K562 (cell line): ENCODE data around the gene DBNDD1. TPM values are rescaled to one million over a fixed set of nuclear protein-coding genes. Genes with fewer than 3 reads are reported as not detected.

Experiments used
- ATF1 ChIP-seq, 2 experiments: fragments of 450-650 bp in 1 of 2; IDR thresholded peaks; 2 replicates each; pipeline ENCODE4 v1.6.1; 2016; ENCODE audit warnings: missing compliant biosample characterization in 1 of 2, missing genetic modification characterization in 1 of 2
- BRF1 ChIP-seq: IDR thresholded peaks from 3 replicates; pipeline ENCODE4 v1.6.1; 2011; ENCODE audit warnings: borderline replicate concordance, mild to moderate bottlenecking; ENCODE audit not compliant: insufficient read length; ENCODE audit errors: extremely low read depth
- E2F4 ChIP-seq: sonication (generic); formaldehyde crosslinking; IDR thresholded peaks from 2 replicates; pipeline ENCODE4 v1.8.0; 2022; ENCODE audit warnings: mild to moderate bottlenecking, low read depth, missing genetic modification reagents
- ELF1 ChIP-seq: fragments of 200-800 bp; sonication (Bioruptor generic); IDR thresholded peaks from 2 replicates; pipeline ENCODE4 v1.6.1; 2016; ENCODE audit warnings: missing genetic modification characterization, missing compliant biosample characterization
- JUN ChIP-seq, 2 experiments: sonication (generic) in 1 of 2; formaldehyde crosslinking in 1 of 2; IDR thresholded peaks; 2 replicates each; pipeline versions ENCODE4 v1.6.1 to v1.8.0; 2012 to 2022; ENCODE audit warnings: borderline replicate concordance in 2 of 2, mild to moderate bottlenecking in 2 of 2, improper control_type of control experiment in 1 of 2, low read depth in 1 of 2, low read length in 1 of 2, missing genetic modification reagents in 1 of 2
- LCOR ChIP-seq: sonication (generic); formaldehyde crosslinking; IDR thresholded peaks from 2 replicates; pipeline ENCODE4 v1.8.0; 2022; ENCODE audit warnings: mild to moderate bottlenecking, missing genetic modification reagents
- RB1 ChIP-seq: fragments of 450-650 bp; IDR thresholded peaks from 2 replicates; pipeline ENCODE4 v1.6.1; 2017; ENCODE audit warnings: low read depth, mild to moderate bottlenecking
- SNRNP70 ChIP-seq: fragments of 200-400 bp; formaldehyde crosslinking; optimal IDR thresholded peaks from 2 replicates; pipeline ENCODE3; 2017; ENCODE audit warnings: low read depth, low read length
- SRSF1 ChIP-seq: fragments of 200-400 bp; formaldehyde crosslinking; IDR thresholded peaks from 2 replicates; pipeline ENCODE4 v1.6.1; 2017; ENCODE audit warnings: mild to moderate bottlenecking, low read depth, low read length, moderate library complexity
- TCF15 ChIP-seq: fragments of 250-450 bp; sonication (Bioruptor Pico); IDR thresholded peaks from 2 replicates; pipeline ENCODE4 v1.8.0; 2022; ENCODE audit warnings: moderate library complexity, mild to moderate bottlenecking, inconsistent platforms
- ZBTB40 ChIP-seq, 2 experiments: fragments of 450-650 bp in 1 of 2; sonication (generic) in 1 of 2; formaldehyde crosslinking in 1 of 2; IDR thresholded peaks; 2 replicates each; pipeline versions ENCODE4 v1.7.1 to v1.9.0; 2016 to 2022; ENCODE audit warnings: inconsistent platforms in 1 of 2, mild to moderate bottlenecking in 1 of 2, missing genetic modification reagents in 1 of 2
- ZNF3 ChIP-seq: fragments of 250-450 bp; sonication (Bioruptor Pico); IDR thresholded peaks from 2 replicates; pipeline ENCODE4 v1.5.0; 2021; ENCODE audit warnings: mild to moderate bottlenecking, moderate library complexity
- ZNF395 ChIP-seq: fragments of 200-800 bp; sonication (Bioruptor generic); IDR thresholded peaks from 2 replicates; pipeline ENCODE4 v1.6.1; 2017; ENCODE audit warnings: missing genetic modification characterization, missing compliant biosample characterization
- polyA plus RNA-seq, 8 experiments: library from polyadenylated mRNA; depleted of rRNA in 4 of 8; stranded (reverse) in 5 of 8; unstranded in 3 of 8; fragments of >200 nt; fragmentation: Nextera tagmentation in 2 of 8; fragmentation: Illumina TruSeq in 1 of 8; extraction: Ambion mirVana in 2 of 8; extraction: Trizol in 1 of 8; gene quantifications; 2 replicates each; pipeline versions ENCODE4 v1.2.1 to v1.2.3, GENCODE V29; 2011 to 2014; ENCODE audit warnings: inconsistent platforms in 1 of 8, missing spikeins in 1 of 8
- total RNA-seq, 7 experiments: library from RNA; depleted of rRNA in 6 of 7; stranded (reverse); fragments of >200 nt in 6 of 7; fragmentation: Illumina TruSeq in 2 of 7; extraction: Trizol in 2 of 7; gene quantifications; 2 replicates each; pipeline versions ENCODE4 v1.2.1 to v1.2.3, GENCODE V29; 2011 to 2021; ENCODE audit warnings: low replicate concordance in 1 of 7

DBNDD1 gene
- total and polyA plus RNA-seq, 9 of the 15 experiments (the other 6 are each of a cell fraction or from before 2014, with no cell fraction given): 0.55 to 13.0 (median 5.8) TPM

- TF ChIP-seq ZBTB40 (IDR thresholded peaks at IDR 0.05) (peak; percentile 55; the same call in 1 of the 2 replicates), ZBTB40 (CRISPR knock-in tag; IDR thresholded peaks at IDR 0.05) (no peak), SRSF1 (no peak), LCOR (CRISPR knock-in tag) (0 out of 2 replicates have a peak, but pooled peaks have one; percentile 26), ATF1 (CRISPR knock-in tag; IDR thresholded peaks at IDR 0.05) (no peak), ATF1 (tag; IDR thresholded peaks at IDR 0.05) (peak; percentile 13; the same call in 1 of the 2 replicates), ELF1 (peak; percentile 48; the same call in 1 of the 2 replicates), TCF15 (no peak), BRF1 (no peak), JUN (IDR thresholded peaks at IDR 0.05; ENCODE audit: borderline replicate concordance, low read depth, low read length) (no peak), JUN (CRISPR knock-in tag; IDR thresholded peaks at IDR 0.05; ENCODE audit: borderline replicate concordance) (no peak), ZNF395 (CRISPR knock-in tag) (no peak), E2F4 (CRISPR knock-in tag) (no peak), SNRNP70 (no peak), RB1 (peak; percentile 16; the same call in 1 of the 2 replicates), ZNF3 (no peak)
These were observed 27.9 kb upstream of the DBNDD1 start (continued) for GRCh38 chr16:90046971-90047713.
